HCT116 (cell line): ENCODE results near the gene PRRG2. TPM values are rescaled to one million over a fixed set of nuclear protein-coding genes. Genes with fewer than 3 reads are reported as not detected.

ENCODE experiments used
- ATAC-seq: fragments of 200-7000 bp; cut with Tn5 transposase; 2 replicates; pipeline ENCODE4 v1.9.1; 2020; ENCODE audit warnings: mild to moderate bottlenecking, moderate library complexity
- BruUV-seq: library from RNA; stranded (reverse); fragments of 400-500 nt; replicated peaks from 2 replicates; lab custom pipeline; 2021; lab: Mats Ljungman, UMichigan
- CTCF ChIA-PET: fragments of 300-600 bp; sonication (Branson Sonifier 250); formaldehyde crosslinking; loops from one replicate; lab custom pipeline; 2021; ENCODE audit warnings: antibody characterized with exemption; lab: Charles Lee
- POLR2A ChIA-PET: fragments of 300-600, 350-600 bp; sonication (Branson Sonifier 250); formaldehyde crosslinking; loops from one replicate; lab custom pipeline; 2021; ENCODE audit warnings: antibody characterized with exemption; lab: Charles Lee
- RAD21 ChIA-PET, 2 experiments: fragments of 300-600 bp; sonication (Branson Sonifier 250); formaldehyde crosslinking; loops; one replicate each; lab custom pipeline; 2023; ENCODE audit warnings: low total read pairs in 2 of 2; ENCODE audit not compliant: uncharacterized antibody in 2 of 2, unreplicated experiment in 2 of 2, low non-redundant PET in 1 of 2; lab: Charles Lee
- DNase-seq: peaks from one replicate; pipeline ENCODE4 v3.0.0-alpha.2; 2010; ENCODE audit warnings: low read depth, low spot score
- H2AFZ ChIP-seq: fragments of 200-600 bp; shearing (Covaris generic), sonication (generic); 2 replicates; pipeline ENCODE4 v1.6.1; 2017; ENCODE audit warnings: low read depth, mixed run types, mixed read lengths, antibody characterized with exemption, low read length; ENCODE audit not compliant: poor library complexity, severe bottlenecking
- H3K27ac ChIP-seq: 2 replicates; pipeline ENCODE4 v1.5.1; 2012; ENCODE audit warnings: low read depth, low read length
- H3K27me3 ChIP-seq: fragments of 200-600 bp; sonication (generic); 2 replicates; pipeline ENCODE4 v1.6.1; 2016; ENCODE audit warnings: mixed run types, low read length, mixed read lengths; ENCODE audit not compliant: insufficient read depth
- H3K36me3 ChIP-seq, 2 experiments: fragments of 200-500 bp in 1 of 2; fragments of 200-600 bp in 1 of 2; sonication (Bioruptor generic) in 1 of 2; sonication (generic) in 1 of 2; 2 replicates each; pipeline versions ENCODE4 v1.5.1 to v1.6.1; 2014 to 2016; ENCODE audit warnings: low read length in 2 of 2, inconsistent platforms in 1 of 2, mixed read lengths in 1 of 2, mixed run types in 1 of 2; ENCODE audit not compliant: insufficient read depth in 2 of 2, control insufficient read depth in 1 of 2
- H3K4me1 ChIP-seq, 2 experiments: fragments of 200-600 bp in 1 of 2; sonication (generic) in 1 of 2; 2 replicates each; pipeline versions ENCODE4 v1.5.1 to v1.6.1; 2012 to 2017; ENCODE audit warnings: low read length in 2 of 2, inconsistent platforms in 1 of 2, mild to moderate bottlenecking in 1 of 2, mixed read lengths in 1 of 2, mixed run types in 1 of 2, moderate library complexity in 1 of 2; ENCODE audit not compliant: insufficient read depth in 2 of 2, control insufficient read depth in 1 of 2
- H3K4me2 ChIP-seq: fragments of 200-600 bp; sonication (generic); 2 replicates; pipeline ENCODE4 v1.6.1; 2017; ENCODE audit warnings: mixed run types, low read length, mixed read lengths
- H3K4me3 ChIP-seq, 2 experiments: fragments of 200-600 bp in 1 of 2; sonication (generic) in 1 of 2; replicated peaks in 1 of 2; 2 replicates each; pipeline ENCODE4 v1.5.1; 2011 to 2016; ENCODE audit warnings: low read length in 2 of 2, control low read depth in 1 of 2, low read depth in 1 of 2, mild to moderate bottlenecking in 1 of 2, mixed read lengths in 1 of 2, mixed run types in 1 of 2
- H3K79me2 ChIP-seq: fragments of 200-600 bp; sonication (generic); 2 replicates; pipeline ENCODE4 v1.6.1; 2017; ENCODE audit warnings: mild to moderate bottlenecking, mixed run types, low read length, moderate library complexity, mixed read lengths; ENCODE audit not compliant: insufficient read depth
- H3K9ac ChIP-seq: fragments of 200-600 bp; sonication (generic); 2 replicates; pipeline ENCODE4 v1.6.1; 2016; ENCODE audit warnings: low read length, mixed read lengths
- H3K9me2 ChIP-seq: fragments of 200-600 bp; sonication (generic), shearing (Covaris generic); 2 replicates; pipeline ENCODE4 v1.6.1; 2017; ENCODE audit warnings: mixed run types, mild to moderate bottlenecking, moderate library complexity; ENCODE audit not compliant: insufficient read depth
- H3K9me3 ChIP-seq, 2 experiments: fragments of 200-500 bp in 1 of 2; fragments of 200-600 bp in 1 of 2; sonication (Bioruptor generic) in 1 of 2; sonication (generic) in 1 of 2; 2 replicates each; pipeline ENCODE4 v1.6.1; 2014 to 2017; ENCODE audit warnings: low read length in 2 of 2, mixed read lengths in 2 of 2, inconsistent platforms in 1 of 2, low read depth in 1 of 2, mild to moderate bottlenecking in 1 of 2, mixed run types in 1 of 2, moderate library complexity in 1 of 2; ENCODE audit not compliant: control insufficient read depth in 1 of 2, insufficient read depth in 1 of 2
- H4K20me1 ChIP-seq: fragments of 200-600 bp; sonication (generic), shearing (Covaris generic); 2 replicates; pipeline ENCODE4 v1.6.1; 2017; ENCODE audit warnings: mixed run types, mild to moderate bottlenecking, moderate library complexity; ENCODE audit not compliant: insufficient read depth
- ATF3 ChIP-seq: IDR thresholded peaks from 2 replicates; pipeline ENCODE4 v1.6.1; 2012
- CBX3 ChIP-seq: IDR thresholded peaks from 2 replicates; pipeline ENCODE4 v1.6.1; 2012; ENCODE audit warnings: low read depth
- CEBPB ChIP-seq: IDR thresholded peaks from 2 replicates; pipeline ENCODE4 v1.6.1; 2012; ENCODE audit warnings: low read depth
- EGR1 ChIP-seq: IDR thresholded peaks from 2 replicates; pipeline ENCODE4 v1.6.1; 2012; ENCODE audit warnings: low read depth
- EZH2 ChIP-seq: fragments of 200-600 bp; sonication (generic); IDR thresholded peaks from 2 replicates; pipeline ENCODE4 v1.6.1; 2017; ENCODE audit warnings: antibody characterized with exemption, mixed run types
- EZH2phosphoT487 ChIP-seq: fragments of 200-600 bp; IDR thresholded peaks from 2 replicates; pipeline ENCODE4 v1.6.1; 2018; ENCODE audit warnings: antibody characterized with exemption, borderline replicate concordance
- FOSL1 ChIP-seq: IDR thresholded peaks from 2 replicates; pipeline ENCODE4 v1.6.1; 2012; ENCODE audit warnings: low read depth
- MAX ChIP-seq: IDR thresholded peaks from 2 replicates; pipeline ENCODE4 v1.6.1; 2012
- POLR2A ChIP-seq: IDR thresholded peaks from 2 replicates; pipeline ENCODE4 v1.7.0; 2011; ENCODE audit warnings: borderline replicate concordance; ENCODE audit not compliant: insufficient read depth, insufficient read length; ENCODE audit errors: extremely low read depth
- POLR2AphosphoS5 ChIP-seq: IDR thresholded peaks from 2 replicates; pipeline ENCODE4 v1.6.1; 2011; ENCODE audit warnings: mild to moderate bottlenecking, low read depth, low read length, moderate library complexity
- RAD21 ChIP-seq: IDR thresholded peaks from 2 replicates; pipeline ENCODE4 v1.6.1; 2012; ENCODE audit warnings: low read depth, mild to moderate bottlenecking
- REST ChIP-seq: IDR thresholded peaks from 2 replicates; pipeline ENCODE4 v1.6.1; 2012; ENCODE audit warnings: low read depth
- SP1 ChIP-seq: IDR thresholded peaks from 2 replicates; pipeline ENCODE4 v1.6.1; 2012; ENCODE audit warnings: low read depth
- SRF ChIP-seq: IDR thresholded peaks from 2 replicates; pipeline ENCODE4 v1.6.1; 2012; ENCODE audit warnings: low read depth
- TCF7L2 ChIP-seq: IDR thresholded peaks from 2 replicates; pipeline ENCODE4 v1.7.0; 2011; ENCODE audit warnings: borderline replicate concordance, inconsistent platforms; ENCODE audit not compliant: insufficient read depth, insufficient read length; ENCODE audit errors: extremely low read depth
- YY1 ChIP-seq: IDR thresholded peaks from 2 replicates; pipeline ENCODE4 v1.6.1; 2011; ENCODE audit warnings: low read length, low read depth, moderate library complexity, mild to moderate bottlenecking; ENCODE audit not compliant: insufficient replicate concordance; ENCODE audit errors: extremely low read depth
- ZBTB33 ChIP-seq: IDR thresholded peaks from 2 replicates; pipeline ENCODE4 v1.6.1; 2011; ENCODE audit warnings: mild to moderate bottlenecking, low read length, moderate library complexity; ENCODE audit not compliant: insufficient replicate concordance; ENCODE audit errors: extremely low read depth
- ZNF274 ChIP-seq: fragments of 200-500 bp; sonication (Bioruptor generic); IDR thresholded peaks from 2 replicates; pipeline ENCODE4 v1.6.1; 2014; ENCODE audit warnings: mild to moderate bottlenecking, low read depth, low read length, inconsistent platforms
- intact Hi-C: fragments of 100-400 bp; cut with micrococcal nuclease; formaldehyde crosslinking; loops from 2 replicates; pipeline ENCODE4 v1.10.0; 2022
- total RNA-seq: library from RNA; stranded (reverse); gene quantifications from one replicate; pipeline ENCODE4 v1.2.1, GENCODE V29; 2021; ENCODE audit not compliant: unreplicated experiment

PRRG2 gene
- total RNA-seq, 1 experiment from 2014 or later, result 6.2 TPM

- no TSS peak for BruUV-seq
- peaks cover 9 to 32% of the 10 kb centered on the region in 2 experiments; a peak in 3 of 4 replicates for H3K4me1 ChIP-seq
- POLR2A ChIA-PET, result interaction anchor here (1.1 to 5.4 kb wide), 2 partner anchors 24 to 46 kb away, joined by 3 to 50 read pairs; partner anchors contain the start of genes RRAS and SCAF1
- H3K9me2 ChIP-seq, result no peaks in the 10 kb centered on the region
- H3K9ac ChIP-seq, result peak overlapping the region; percentile 44; the same call in 1 of the 2 replicates
- CTCF ChIA-PET, result no interaction called here
- H3K9me3 ChIP-seq, result no peaks in the 10 kb centered on the region
- H4K20me1 ChIP-seq, result peaks cover 8% of the 10 kb centered on the region; the same call in 1 of the 2 replicates
- H3K27ac ChIP-seq, result peak overlapping the region; percentile 61
- DNase-seq (no peak), ATAC-seq (no peak)
- TF ChIP-seq SRF (no peak), TCF7L2 (no peak), YY1 (no peak), SP1 (no peak), CBX3 (no peak), EZH2phosphoT487 (no peak), CEBPB (no peak), ZNF274 (no peak), REST (no peak), POLR2A (no peak), EGR1 (no peak), FOSL1 (no peak), ATF3 (no peak), ZBTB33 (no peak), MAX (no peak), RAD21 (no peak), POLR2AphosphoS5 (no peak), EZH2 (no peak)
- no peaks in the 10 kb centered on the region for H3K27me3 ChIP-seq
- peaks cover 58% of the 10 kb centered on the region for H3K79me2 ChIP-seq
- H2AFZ ChIP-seq, result no peak overlapping the region
- peak overlapping the region; percentile 83 for H3K4me2 ChIP-seq
- intact Hi-C loops, result loop anchor here (5.0 kb wide), 1 partner anchor 83 kb away; the partner anchor contains the start of gene PRMT1
- RAD21 ChIA-PET, result interaction anchor here in 1 of 2 experiments (1.5 kb wide), 1 partner anchor 46 kb away, joined by 6 read pairs; the partner anchor contains the start of gene RRAS
- peaks cover 18 to 30% of the 10 kb centered on the region in 2 experiments; a peak in 3 of 4 replicates for H3K36me3 ChIP-seq
- H3K4me3 ChIP-seq, result peak overlapping the region; percentile 89 to 93; a peak in 2 of 4 replicates
Measured at GRCh38 chr19:49594157-49594992, 13.3 kb downstream of the PRRG2 start.
